Type B pancreatic cell (in vitro differentiated cells): ENCODE measurements around the gene ARMH1. TPM values are rescaled to one million over a fixed set of nuclear protein-coding genes. Genes with fewer than 3 reads are reported as not detected.
"Not testable (repeated sequence)": the region's sequence is repeated elsewhere in the genome, so short reads cannot be mapped to it uniquely, and the experiment has no call there.

Experiments used
- DNase-seq: peaks from one replicate; pipeline ENCODE4 v3.0.0; 2021; ENCODE audit warnings: mixed read lengths; ENCODE audit not compliant: unreplicated experiment; ENCODE audit errors: extremely low spot score
- H3K27ac Mint-ChIP-seq: 2 replicates; pipeline ENCODE4 v1.8.0; 2021; ENCODE audit warnings: mild to moderate bottlenecking, mixed read lengths
- H3K27me3 Mint-ChIP-seq: 2 replicates; pipeline ENCODE4 v1.8.0; 2021; ENCODE audit warnings: mixed read lengths
- H3K36me3 Mint-ChIP-seq: 2 replicates; pipeline ENCODE4 v1.8.0; 2021; ENCODE audit warnings: mixed read lengths
- H3K4me1 Mint-ChIP-seq: one replicate; pipeline ENCODE4 v1.8.0; 2021; ENCODE audit warnings: mixed read lengths; ENCODE audit not compliant: unreplicated experiment
- H3K4me3 Mint-ChIP-seq: 2 replicates; pipeline ENCODE4 v1.8.0; 2021; ENCODE audit warnings: mild to moderate bottlenecking, mixed read lengths
- H3K9me3 Mint-ChIP-seq: 2 replicates; pipeline ENCODE4 v1.8.0; 2021; ENCODE audit warnings: mixed read lengths
- CTCF ChIP-seq: fragments of 200-600 bp; sonication (generic); conservative IDR thresholded peaks from 2 replicates; pipeline ENCODE4 v1.5.0; 2021; ENCODE audit warnings: antibody characterized with exemption, mild to moderate bottlenecking
- total RNA-seq: library from RNA; stranded (reverse); gene quantifications from 2 replicates; pipeline ENCODE4 v1.2.1, GENCODE V29; 2021; ENCODE audit warnings: low replicate concordance

ARMH1 gene
- total RNA-seq, 1 donor from 2014 or later = 11.6 TPM

DNA sequence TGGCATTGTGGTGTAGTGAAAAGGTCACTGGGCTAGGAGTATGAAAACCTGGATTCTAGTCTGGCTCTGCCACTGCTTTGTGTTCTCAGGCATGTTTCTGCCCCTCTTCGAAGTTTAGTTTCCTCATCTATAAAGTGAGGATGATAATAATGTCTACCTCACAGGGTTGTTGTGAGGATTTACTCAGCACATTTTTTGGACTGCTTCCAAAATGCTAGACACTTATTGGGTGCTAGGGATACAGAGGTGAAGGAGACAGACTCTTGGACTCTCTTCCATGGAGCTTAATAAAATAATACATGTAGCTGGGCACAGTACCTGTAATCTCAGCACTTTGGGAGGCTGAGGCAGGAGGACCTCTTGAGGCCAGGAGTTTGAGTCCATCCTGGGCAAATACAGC lies 68.7 kb downstream of the ARMH1 start:
- peaks cover 10% of the 10 kb centered on the region for H3K36me3 Mint-ChIP-seq
- H3K27me3 Mint-ChIP-seq = no peaks in the 10 kb centered on the region
- TF ChIP-seq CTCF = no peak
- H3K4me3 Mint-ChIP-seq = peak overlapping the region; percentile 44
- H3K9me3 Mint-ChIP-seq = no peaks in the 10 kb centered on the region
- H3K4me1 Mint-ChIP-seq = peaks cover 16% of the 10 kb centered on the region
- no peak for DNase-seq
- H3K27ac Mint-ChIP-seq = no peak overlapping the region

- Mint-ChIP-seq H3K27me3 (no peaks in the 10 kb centered on the region), H3K4me1 (peaks cover 4% of the 10 kb centered on the region), H3K4me3 (no peak overlapping the region), H3K27ac (no peak overlapping the region), H3K36me3 (peaks cover 8% of the 10 kb centered on the region), H3K9me3 (no peaks in the 10 kb centered on the region)
- TF ChIP-seq CTCF = no peak
- DNase-seq = no peak
Measured at GRCh38 chr1:44747878-44748277, 73.4 kb downstream of the ARMH1 start.

GRCh38 chr1:44757420-44757819 lies 82.9 kb downstream of the ARMH1 start:
- DNase-seq = no peak
- no peak for TF ChIP-seq CTCF
- Mint-ChIP-seq H3K27ac (no peak overlapping the region), H3K4me3 (no peak overlapping the region), H3K9me3 (no peaks in the 10 kb centered on the region), H3K36me3 (peaks cover 5% of the 10 kb centered on the region), H3K27me3 (no peaks in the 10 kb centered on the region), H3K4me1 (no peaks in the 10 kb centered on the region)

DNA sequence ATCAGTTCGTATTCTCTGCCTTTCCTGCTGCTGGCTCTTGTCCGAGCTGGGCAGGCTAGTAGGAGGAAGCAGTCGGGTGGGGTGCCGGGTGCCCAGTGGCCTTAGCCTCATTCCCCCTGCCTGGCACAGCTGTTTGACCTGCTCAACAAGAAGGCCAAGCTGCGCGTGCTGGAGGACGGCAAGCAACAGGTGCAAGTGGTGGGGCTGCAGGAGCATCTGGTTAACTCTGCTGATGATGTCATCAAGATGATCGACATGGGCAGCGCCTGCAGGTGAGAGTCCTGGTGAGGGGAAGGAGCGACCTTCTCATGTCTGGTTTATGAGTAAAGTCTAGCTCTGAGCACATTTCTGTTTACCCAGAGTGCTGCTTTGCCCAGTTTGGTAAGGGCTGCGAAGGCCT lies 84.6 kb downstream of the ARMH1 start:
- Mint-ChIP-seq H3K36me3 (peaks cover 17% of the 10 kb centered on the region), H3K4me3 (no peak overlapping the region), H3K4me1 (no peaks in the 10 kb centered on the region), H3K27ac (no peak overlapping the region), H3K27me3 (no peaks in the 10 kb centered on the region), H3K9me3 (no peaks in the 10 kb centered on the region)
- TF ChIP-seq CTCF = no peak
- DNase-seq = no peak

- no peak for DNase-seq
- no peak overlapping the region for H3K27ac Mint-ChIP-seq
- TF ChIP-seq CTCF = no peak
- no peaks in the 10 kb centered on the region for H3K9me3 Mint-ChIP-seq
- no peaks in the 10 kb centered on the region for H3K4me1 Mint-ChIP-seq
- H3K27me3 Mint-ChIP-seq = no peaks in the 10 kb centered on the region
- no peak overlapping the region for H3K4me3 Mint-ChIP-seq
- H3K36me3 Mint-ChIP-seq = peaks cover 17% of the 10 kb centered on the region
Measured at GRCh38 chr1:44760876-44761275, 86.4 kb downstream of the ARMH1 start.

GRCh38 chr1:44766421-44766820 lies 91.9 kb downstream of the ARMH1 start:
- not testable (repeated sequence) for H3K27ac Mint-ChIP-seq

More at GRCh38 chr1:44766421-44766820, 91.9 kb downstream of the ARMH1 start:
- DNase-seq, H3K9me3 Mint-ChIP-seq, H3K4me3 Mint-ChIP-seq, H3K27me3 Mint-ChIP-seq, H3K4me1 Mint-ChIP-seq: not testable (repeated sequence)
- H3K36me3 Mint-ChIP-seq = peaks cover 13% of the 10 kb centered on the region

Other genes starting within 250 kb of the ARMH1 start
- 6.6 and 9.1 TPM in 2 replicates for gene TMEM53, start 233 bp upstream of the ARMH1 start, total RNA-seq
- not detected in 2 replicates for gene RNU5D-1, start 56.5 kb downstream of the ARMH1 start, total RNA-seq
- 17.4 and 56.5 TPM in 2 replicates for gene KIF2C, start 65.1 kb downstream of the ARMH1 start, total RNA-seq
- gene RPS8, start 100.8 kb downstream of the ARMH1 start, total RNA-seq = 2,494 and 2,620 TPM in 2 replicates
- 0.48 and 0.99 TPM in 2 replicates for gene BEST4, start 113.5 kb downstream of the ARMH1 start, total RNA-seq
- 18.5 and 39.1 TPM in 2 replicates for gene PLK3, start 125.7 kb downstream of the ARMH1 start, total RNA-seq
- 1.1 TPM in 1 of 2 replicates, not detected in the other for gene DYNLT4, start 132.6 kb downstream of the ARMH1 start, total RNA-seq
- 7.0 and 10.3 TPM in 2 replicates for gene BTBD19, start 133.8 kb downstream of the ARMH1 start, total RNA-seq
- 1.6 and 3.4 TPM in 2 replicates for gene PTCH2, start 168.5 kb downstream of the ARMH1 start, total RNA-seq